HG03139 (cell line): Measurements from ENCODE around the gene COL5A2.

ENCODE experiments used
- ATAC-seq: cut with Tn5 transposase; IDR thresholded peaks from one replicate; pipeline ENCODE4 v1.9.1; 2021; ENCODE audit not compliant: unreplicated experiment

Gene COL5A2

GRCh38 chr2:189010536-189010935 lies 169.0 kb downstream of the COL5A2 start:
- ATAC-seq = no peak

- no peak for ATAC-seq
These were observed 170.9 kb downstream of the COL5A2 start for GRCh38 chr2:189008555-189009262.

- ATAC-seq = no peak
These were observed 177.5 kb downstream of the COL5A2 start for GRCh38 chr2:189002079-189002478.

GRCh38 chr2:189000221-189000620 lies 179.3 kb downstream of the COL5A2 start:
- ATAC-seq = no peak

- ATAC-seq = no peak
These were observed 182.3 kb downstream of the COL5A2 start for GRCh38 chr2:188997263-188997662.

GRCh38 chr2:188993247-188993646 lies 186.3 kb downstream of the COL5A2 start:
- ATAC-seq = no peak

GRCh38 chr2:188986839-188987238 lies 192.7 kb downstream of the COL5A2 start:
- ATAC-seq = no peak

- ATAC-seq = no peak
These were observed 194.9 kb downstream of the COL5A2 start for GRCh38 chr2:188984680-188985079.

- ATAC-seq = no peak
These were observed 195.5 kb downstream of the COL5A2 start for GRCh38 chr2:188984065-188984491.

- ATAC-seq = no peak
These were observed 196.0 kb downstream of the COL5A2 start for GRCh38 chr2:188983427-188984064.
